ENCODE measurements around the gene ATP5MG.
"Not testable (repeated sequence)": the region's sequence is repeated elsewhere in the genome, so short reads cannot be mapped to it uniquely, and the experiment has no call there.

Gene ATP5MG

GRCh38 chr11:118410055-118410745 lies 8.8 kb downstream of the ATP5MG start:
- DNase-seq = no peak

DNA sequence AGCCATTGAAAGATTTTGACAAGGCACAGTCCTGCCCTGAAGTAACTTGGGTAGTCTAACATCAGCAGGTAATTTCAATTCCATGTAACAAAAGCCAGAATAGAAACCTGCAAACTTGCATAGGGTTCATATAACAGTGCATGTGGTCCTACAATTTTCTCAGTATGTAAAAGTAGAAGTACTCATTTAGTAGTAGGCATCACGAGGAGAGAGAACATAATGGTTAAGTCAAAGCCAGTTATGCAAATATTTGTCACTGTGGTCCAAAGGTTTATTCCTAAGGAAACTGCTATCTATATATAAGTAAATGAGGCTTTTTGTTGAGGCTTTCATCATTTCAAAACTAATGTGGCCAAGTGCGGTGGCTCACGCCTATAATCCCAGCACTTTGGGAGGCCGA lies 10.1 kb downstream of the ATP5MG start:
- no peak for DNase-seq

GRCh38 chr11:118412921-118413320 lies 11.5 kb downstream of the ATP5MG start:
- DNase-seq = no peak

GRCh38 chr11:118415062-118415738 lies 13.8 kb downstream of the ATP5MG start:
- no peak for DNase-seq

- no peak for DNase-seq
Observed at GRCh38 chr11:118415739-118416068, 14.3 kb downstream of the ATP5MG start.

GRCh38 chr11:118416900-118417299 lies 15.5 kb downstream of the ATP5MG start:
- not testable (repeated sequence) for DNase-seq

DNA sequence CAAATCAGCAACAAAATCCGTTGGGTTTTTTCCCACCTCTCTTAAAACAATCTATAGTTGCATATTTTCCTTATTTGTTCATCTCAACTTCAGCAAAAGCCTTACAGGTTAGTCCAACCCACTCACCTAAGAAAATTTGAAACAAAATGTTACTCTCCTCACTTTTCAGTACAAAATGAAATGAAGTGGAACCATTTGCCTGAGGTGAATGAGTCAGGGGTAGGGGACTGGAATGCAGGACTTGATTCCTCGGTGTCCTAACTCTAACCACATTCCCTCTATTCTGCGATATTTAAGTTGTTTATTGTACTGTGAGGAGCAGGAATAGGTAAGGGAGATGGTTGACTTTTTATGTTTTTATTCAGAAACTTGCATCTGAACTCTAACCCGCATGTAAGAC lies 16.4 kb downstream of the ATP5MG start:
- DNase-seq = no peak

DNA sequence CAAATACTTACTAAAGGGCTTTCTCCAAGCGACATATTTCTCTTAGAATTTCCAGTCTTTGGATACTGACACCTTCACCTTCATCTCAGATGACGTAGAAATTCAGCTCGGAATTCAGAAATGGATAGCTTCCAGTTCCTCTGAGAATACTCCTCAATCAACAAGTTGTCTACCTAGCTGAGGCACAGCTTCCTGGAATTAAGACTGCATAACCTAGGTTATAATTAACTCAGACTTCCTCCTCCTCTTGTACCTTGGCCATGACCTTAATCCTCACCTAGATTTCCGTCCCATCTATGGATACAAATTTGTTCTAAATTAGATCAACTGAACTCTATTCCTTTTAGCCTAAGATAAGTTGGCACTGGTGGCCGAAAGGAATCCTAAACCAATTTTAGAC lies 17.4 kb downstream of the ATP5MG start:
- no peak for DNase-seq

- no peak for DNase-seq
Observed at GRCh38 chr11:118427707-118428106, 26.3 kb downstream of the ATP5MG start.

- no peak for DNase-seq
Observed at GRCh38 chr11:118430956-118431355, 29.6 kb downstream of the ATP5MG start.

DNA sequence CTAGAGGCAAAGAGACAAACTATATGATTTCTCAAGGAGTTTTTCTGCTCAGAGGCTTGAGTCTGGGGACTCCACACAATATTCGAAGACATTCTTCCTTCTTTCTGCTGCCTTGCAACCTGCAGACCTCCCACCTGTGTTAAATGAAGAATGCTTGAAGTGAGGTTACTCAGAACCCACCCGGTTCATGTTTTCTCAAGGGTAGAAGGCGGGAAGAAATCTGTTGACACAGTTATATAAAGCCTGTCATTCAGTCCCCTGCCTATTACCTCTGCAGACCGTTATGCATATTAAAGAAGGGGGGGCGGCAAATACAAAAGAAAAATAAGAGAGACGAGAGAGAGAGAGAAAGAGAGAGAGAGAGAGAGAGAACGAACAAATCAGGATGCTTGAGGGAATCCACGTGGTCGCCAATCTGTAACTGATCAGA lies 32.7 kb downstream of the ATP5MG start:
- no peak for DNase-seq

DNA sequence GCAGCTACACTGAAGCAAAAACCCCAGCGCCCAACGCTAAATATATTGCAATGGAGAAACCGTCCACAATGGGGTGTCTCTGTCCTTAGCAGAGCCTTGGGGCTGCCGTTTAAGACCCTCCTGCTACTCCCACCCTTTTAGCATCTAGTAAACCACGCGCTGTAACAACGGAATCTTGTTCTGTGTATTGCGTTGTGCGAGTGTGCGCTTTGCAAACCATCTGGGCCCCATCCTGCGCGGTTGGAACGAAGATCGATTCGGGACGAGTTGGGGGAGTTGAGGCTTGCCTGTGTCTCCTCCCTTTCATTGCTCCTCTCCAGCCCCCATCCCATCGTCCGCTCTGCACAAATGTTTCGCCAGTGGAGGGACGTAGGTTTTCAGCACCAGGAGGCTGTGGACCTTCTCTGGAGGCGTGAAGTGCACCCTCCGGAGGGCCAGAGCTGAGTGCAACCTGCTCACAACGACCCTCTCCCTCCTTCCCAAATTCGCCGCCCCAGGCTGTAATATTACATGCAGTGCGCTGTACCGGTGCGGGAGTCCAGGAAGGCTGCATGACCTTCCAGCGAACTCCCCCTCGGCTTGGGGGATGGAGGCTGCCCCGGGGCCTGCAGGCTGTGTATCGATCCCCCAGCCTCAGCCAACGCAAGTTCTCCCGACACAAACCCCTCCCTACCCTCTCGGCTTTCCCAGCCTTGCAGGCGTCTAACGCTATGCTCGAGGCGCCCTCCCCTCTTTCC lies 33.3 kb downstream of the ATP5MG start:
- no peak for DNase-seq

DNA sequence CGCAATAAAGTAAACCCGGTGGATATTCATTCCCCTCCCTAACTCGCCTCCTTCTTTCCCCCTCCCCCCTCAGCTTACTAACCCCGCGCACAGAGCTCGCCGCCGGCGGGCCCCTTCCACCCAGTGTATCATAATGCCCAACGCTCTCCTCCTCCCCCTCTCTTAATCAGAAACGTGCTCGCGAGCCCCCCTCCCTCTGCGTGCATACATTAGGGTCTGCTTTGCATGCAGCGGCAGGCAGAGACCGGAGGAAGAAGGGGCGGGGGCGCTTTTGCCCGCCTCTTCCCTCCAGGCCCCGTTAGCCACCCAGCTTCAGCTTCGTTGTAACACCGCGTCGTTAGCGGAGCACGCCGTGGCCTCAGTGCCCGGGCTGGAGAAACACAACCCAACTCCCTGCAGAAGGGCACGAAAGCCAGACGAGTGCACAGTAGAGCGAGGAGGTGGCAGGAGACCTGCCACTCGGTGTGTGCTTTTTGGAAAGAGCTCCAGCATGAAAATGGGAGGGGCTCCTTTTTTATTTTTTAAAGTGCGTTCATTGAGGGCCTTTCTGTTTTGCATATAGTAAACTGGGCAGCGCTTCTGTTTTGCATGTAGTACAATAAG lies 34.0 kb downstream of the ATP5MG start:
- DNase-seq = peak; percentile 49

GRCh38 chr11:118435893-118436624 lies 34.7 kb downstream of the ATP5MG start, which contains the start of gene KMT2A:
Gene KMT2A (plus strand): TSS chr11:118436492. CDS start chr11:118436513, 21 bp downstream.
- DNase-seq = peak; percentile 56

GRCh38 chr11:118436639-118437207 lies 35.3 kb downstream of the ATP5MG start:
- DNase-seq = no peak

GRCh38 chr11:118437208-118438125 lies 36.1 kb downstream of the ATP5MG start:
- DNase-seq = no peak

- DNase-seq = no peak
Observed at GRCh38 chr11:118438314-118438931, 37.0 kb downstream of the ATP5MG start.

DNA sequence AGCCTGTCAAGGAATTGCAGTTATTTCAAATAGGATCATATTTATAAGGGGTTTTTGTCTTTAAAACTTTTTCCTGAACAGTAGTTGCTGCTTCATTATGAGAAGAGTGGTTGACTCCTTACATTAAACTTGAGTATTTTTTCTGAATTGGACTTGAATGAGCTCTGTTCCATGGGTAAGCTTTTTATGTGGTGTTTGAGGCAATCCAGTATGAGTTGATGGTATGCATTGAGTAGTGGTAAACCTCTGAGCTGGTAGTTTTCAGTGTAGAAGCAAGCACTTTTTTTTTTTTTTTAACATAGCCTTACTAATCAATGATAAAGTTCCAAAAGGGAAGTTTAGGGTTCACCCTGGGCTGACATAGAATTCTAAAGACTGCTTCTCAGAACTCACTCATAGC lies 38.2 kb downstream of the ATP5MG start:
- no peak for DNase-seq

DNA sequence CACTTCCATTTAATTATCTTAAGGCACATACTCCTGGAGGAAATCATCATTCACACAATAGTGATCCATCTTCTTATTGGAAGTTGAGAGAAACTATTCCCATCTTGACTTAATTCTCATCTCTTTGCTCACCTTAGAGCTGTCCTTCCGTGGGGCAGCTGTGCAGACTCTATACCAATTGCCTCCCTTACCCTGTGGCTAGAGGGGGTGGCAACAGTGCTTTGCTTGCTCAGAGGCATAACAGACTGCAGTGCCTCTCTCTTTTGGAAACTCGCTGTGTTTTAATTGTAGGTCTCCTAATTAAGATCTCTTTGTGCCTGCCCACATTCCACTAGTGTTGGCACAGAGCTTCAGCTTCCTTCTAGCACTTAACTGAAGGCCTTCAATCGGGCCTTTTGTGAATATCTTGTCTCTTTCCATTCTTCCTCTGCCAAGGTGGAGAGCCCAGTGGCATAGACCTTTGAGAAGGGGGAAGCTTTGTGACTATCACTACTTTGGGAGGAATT lies 40.4 kb downstream of the ATP5MG start:
- DNase-seq = no peak

GRCh38 chr11:118442301-118442700 lies 40.9 kb downstream of the ATP5MG start:
- DNase-seq = no peak

All from SIG-M5 (cell line).